ENCODE measurements around the gene LAMC2.

Gene LAMC2

GRCh38 chr1:183215076-183215720 is 29.1 kb downstream of the LAMC2 start:
- H3K4me3 ChIP-seq (replicated peaks; ENCODE audit: low read depth, low read length): no peak overlapping the region
- no peak for TF ChIP-seq CTCF (IDR thresholded peaks at IDR 0.05; ENCODE audit: low read length, missing control alignments)
- DNase-seq (ENCODE audit: low read depth): no peak

- H3K4me3 ChIP-seq (replicated peaks; ENCODE audit: low read depth, low read length): no peak overlapping the region
- TF ChIP-seq CTCF (IDR thresholded peaks at IDR 0.05; ENCODE audit: low read length, missing control alignments): no peak
- no peak for DNase-seq (ENCODE audit: low read depth)
Observed at GRCh38 chr1:183215936-183216335, 29.9 kb downstream of the LAMC2 start.

GRCh38 chr1:183218027-183218618 is 32.1 kb downstream of the LAMC2 start:
- no peak for TF ChIP-seq CTCF (IDR thresholded peaks at IDR 0.05; ENCODE audit: low read length, missing control alignments)
- no peak for DNase-seq (ENCODE audit: low read depth)
- no peak overlapping the region for H3K4me3 ChIP-seq (replicated peaks; ENCODE audit: low read depth, low read length)

GRCh38 chr1:183218971-183219615 is 33.0 kb downstream of the LAMC2 start:
- DNase-seq (ENCODE audit: low read depth): no peak
- no peak for TF ChIP-seq CTCF (IDR thresholded peaks at IDR 0.05; ENCODE audit: low read length, missing control alignments)
- no peak overlapping the region for H3K4me3 ChIP-seq (replicated peaks; ENCODE audit: low read depth, low read length)

- TF ChIP-seq CTCF (IDR thresholded peaks at IDR 0.05; ENCODE audit: low read length, missing control alignments): no peak
- no peak overlapping the region for H3K4me3 ChIP-seq (replicated peaks; ENCODE audit: low read depth, low read length)
- no peak for DNase-seq (ENCODE audit: low read depth)
Observed at GRCh38 chr1:183219616-183220009, 33.5 kb downstream of the LAMC2 start.

- DNase-seq (ENCODE audit: low read depth): no peak
- TF ChIP-seq CTCF (IDR thresholded peaks at IDR 0.05; ENCODE audit: low read length, missing control alignments): no peak
- H3K4me3 ChIP-seq (replicated peaks; ENCODE audit: low read depth, low read length): no peak overlapping the region
Observed at GRCh38 chr1:183222909-183223308, 36.8 kb downstream of the LAMC2 start.
